Measurements from ENCODE around the gene ZNF526.

The ZNF526 gene

DNA sequence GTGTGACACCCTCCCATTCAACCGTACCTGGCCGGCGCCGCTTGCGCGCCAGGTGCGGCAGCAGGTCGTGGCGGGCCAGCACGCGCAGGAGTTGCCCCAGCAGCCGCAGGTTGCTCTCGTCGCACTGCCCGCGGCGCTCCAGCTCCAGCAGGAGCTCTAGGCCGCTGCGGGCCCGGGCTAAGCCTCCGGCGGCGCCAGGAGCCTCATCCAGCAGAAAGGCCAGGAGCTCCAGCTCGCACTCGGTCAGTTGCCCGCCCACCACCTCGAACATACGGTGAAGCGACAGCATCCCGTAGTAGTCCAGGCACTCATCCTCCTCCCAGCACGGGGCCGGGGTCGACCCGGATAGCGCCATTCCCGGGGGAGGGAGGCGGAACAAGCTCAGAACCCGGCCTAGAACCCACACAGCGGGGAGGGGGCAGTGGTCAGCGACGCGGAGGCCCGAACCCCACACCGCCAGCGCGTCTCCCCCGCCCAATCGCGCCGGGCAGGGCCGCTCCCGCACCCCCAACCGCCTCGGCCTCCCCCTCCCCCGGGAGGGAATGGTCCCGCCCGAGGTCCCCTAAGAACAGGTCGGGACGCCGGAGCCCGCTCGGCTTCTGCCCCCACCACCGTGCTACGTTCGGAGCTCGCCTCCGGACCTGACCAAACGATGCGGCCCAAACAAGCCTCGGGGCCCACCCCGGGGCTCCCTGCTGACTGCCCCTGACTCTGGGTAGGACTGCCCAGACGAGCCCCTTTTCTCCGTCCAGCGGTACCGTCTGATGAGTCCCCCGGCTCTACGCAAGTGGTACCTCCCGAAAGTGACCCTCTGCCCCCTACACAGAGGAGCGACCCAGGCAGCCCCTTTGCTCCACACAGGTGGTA, 3.2 kb upstream of the ZNF526 start:
- TF ChIP-seq TEAD4 (IDR thresholded peaks at IDR 0.05) (no peak), NFIC (IDR thresholded peaks at IDR 0.05) (no peak), MAX (IDR thresholded peaks at IDR 0.05) (peak; percentile 55), EGR1 (IDR thresholded peaks at IDR 0.05) (no peak), CREB1 (IDR thresholded peaks at IDR 0.05; ENCODE audit: low read depth) (no peak), EP300 (IDR thresholded peaks at IDR 0.05; ENCODE audit: borderline replicate concordance) (no peak), FOXM1 (IDR thresholded peaks at IDR 0.05; ENCODE audit: borderline replicate concordance, low read depth) (no peak), TAF1 (IDR thresholded peaks at IDR 0.05; ENCODE audit: low read depth) (no peak), YY1 (IDR thresholded peaks at IDR 0.05; ENCODE audit: low read depth) (no peak), ZBTB7A (IDR thresholded peaks at IDR 0.05; ENCODE audit: low read depth) (peak; percentile 55), RAD21 (IDR thresholded peaks at IDR 0.05; ENCODE audit: low read depth) (no peak)
- TF ChIP-seq, protein P1, sequence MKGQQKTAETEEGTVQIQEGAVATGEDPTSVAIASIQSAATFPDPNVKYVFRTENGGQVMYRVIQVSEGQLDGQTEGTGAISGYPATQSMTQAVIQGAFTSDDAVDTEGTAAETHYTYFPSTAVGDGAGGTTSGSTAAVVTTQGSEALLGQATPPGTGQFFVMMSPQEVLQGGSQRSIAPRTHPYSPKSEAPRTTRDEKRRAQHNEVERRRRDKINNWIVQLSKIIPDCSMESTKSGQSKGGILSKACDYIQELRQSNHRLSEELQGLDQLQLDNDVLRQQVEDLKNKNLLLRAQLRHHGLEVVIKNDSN (IDR thresholded peaks at IDR 0.05), result no peak
- TF ChIP-seq, protein P2, sequence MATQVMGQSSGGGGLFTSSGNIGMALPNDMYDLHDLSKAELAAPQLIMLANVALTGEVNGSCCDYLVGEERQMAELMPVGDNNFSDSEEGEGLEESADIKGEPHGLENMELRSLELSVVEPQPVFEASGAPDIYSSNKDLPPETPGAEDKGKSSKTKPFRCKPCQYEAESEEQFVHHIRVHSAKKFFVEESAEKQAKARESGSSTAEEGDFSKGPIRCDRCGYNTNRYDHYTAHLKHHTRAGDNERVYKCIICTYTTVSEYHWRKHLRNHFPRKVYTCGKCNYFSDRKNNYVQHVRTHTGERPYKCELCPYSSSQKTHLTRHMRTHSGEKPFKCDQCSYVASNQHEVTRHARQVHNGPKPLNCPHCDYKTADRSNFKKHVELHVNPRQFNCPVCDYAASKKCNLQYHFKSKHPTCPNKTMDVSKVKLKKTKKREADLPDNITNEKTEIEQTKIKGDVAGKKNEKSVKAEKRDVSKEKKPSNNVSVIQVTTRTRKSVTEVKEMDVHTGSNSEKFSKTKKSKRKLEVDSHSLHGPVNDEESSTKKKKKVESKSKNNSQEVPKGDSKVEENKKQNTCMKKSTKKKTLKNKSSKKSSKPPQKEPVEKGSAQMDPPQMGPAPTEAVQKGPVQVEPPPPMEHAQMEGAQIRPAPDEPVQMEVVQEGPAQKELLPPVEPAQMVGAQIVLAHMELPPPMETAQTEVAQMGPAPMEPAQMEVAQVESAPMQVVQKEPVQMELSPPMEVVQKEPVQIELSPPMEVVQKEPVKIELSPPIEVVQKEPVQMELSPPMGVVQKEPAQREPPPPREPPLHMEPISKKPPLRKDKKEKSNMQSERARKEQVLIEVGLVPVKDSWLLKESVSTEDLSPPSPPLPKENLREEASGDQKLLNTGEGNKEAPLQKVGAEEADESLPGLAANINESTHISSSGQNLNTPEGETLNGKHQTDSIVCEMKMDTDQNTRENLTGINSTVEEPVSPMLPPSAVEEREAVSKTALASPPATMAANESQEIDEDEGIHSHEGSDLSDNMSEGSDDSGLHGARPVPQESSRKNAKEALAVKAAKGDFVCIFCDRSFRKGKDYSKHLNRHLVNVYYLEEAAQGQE (IDR thresholded peaks at IDR 0.05; ENCODE audit: low read depth), result no peak

GRCh38 chr19:42217520-42218437, 2.3 kb upstream of the ZNF526 start, which contains the start of gene DEDD2:
Gene DEDD2 (minus strand): TSS chr19:42217677. CDS start chr19:42217007, 670 bp downstream.
- 0 out of 2 replicates have a peak, but pooled peaks have one; percentile 10 for TF ChIP-seq YY1 (IDR thresholded peaks at IDR 0.05; ENCODE audit: low read depth)
- TF ChIP-seq MAX (IDR thresholded peaks at IDR 0.05), result peak; percentile 57; the same call in 1 of the 2 replicates
- 0 out of 2 replicates have a peak, but pooled peaks have one; percentile 46 for TF ChIP-seq TAF1 (IDR thresholded peaks at IDR 0.05; ENCODE audit: low read depth)
- TF ChIP-seq, protein P2 (IDR thresholded peaks at IDR 0.05; ENCODE audit: low read depth), result no peak
- no peak for TF ChIP-seq CREB1 (IDR thresholded peaks at IDR 0.05; ENCODE audit: low read depth)
- TF ChIP-seq ZBTB7A (IDR thresholded peaks at IDR 0.05; ENCODE audit: low read depth), result no peak
- TF ChIP-seq RAD21 (IDR thresholded peaks at IDR 0.05; ENCODE audit: low read depth), result no peak
- TF ChIP-seq EGR1 (IDR thresholded peaks at IDR 0.05), result no peak
- peak; percentile 36; the same call in 1 of the 2 replicates for TF ChIP-seq NFIC (IDR thresholded peaks at IDR 0.05)
- TF ChIP-seq TCF12 (IDR thresholded peaks at IDR 0.05; ENCODE audit: low read depth), result no peak

- TF ChIP-seq TCF12 (IDR thresholded peaks at IDR 0.05; ENCODE audit: low read depth) (no peak), CEBPB (IDR thresholded peaks at IDR 0.05) (no peak), EP300 (IDR thresholded peaks at IDR 0.05; ENCODE audit: borderline replicate concordance) (no peak), YY1 (IDR thresholded peaks at IDR 0.05; ENCODE audit: low read depth) (no peak), ZBTB7A (IDR thresholded peaks at IDR 0.05; ENCODE audit: low read depth) (no peak), TAF1 (IDR thresholded peaks at IDR 0.05; ENCODE audit: low read depth) (no peak)
- TF ChIP-seq, protein P2 (IDR thresholded peaks at IDR 0.05; ENCODE audit: low read depth), result no peak
Measured at GRCh38 chr19:42220751-42221097, 612 bp downstream of the ZNF526 start.

All from Ishikawa (cell line).